D721Med (cell line): Measurements from ENCODE around the gene RLF.

ENCODE experiments used
- DNase-seq: peaks from one replicate; pipeline ENCODE4 v3.0.0; 2011; ENCODE audit warnings: low spot score; ENCODE audit not compliant: insufficient read length
- FAIRE-seq: peaks from 2 replicates; lab custom pipeline; 2011; peaks lifted over from hg19 to GRCh38; lab: Jason Lieb, UNC
- TF ChIP-seq, protein P1 (sequence below): IDR thresholded peaks from 2 replicates; pipeline ENCODE4 v1.5.1; 2012; ENCODE audit warnings: mild to moderate bottlenecking, control low read depth; ENCODE audit not compliant: insufficient read depth; ENCODE audit errors: missing control alignments

RLF gene

DNA sequence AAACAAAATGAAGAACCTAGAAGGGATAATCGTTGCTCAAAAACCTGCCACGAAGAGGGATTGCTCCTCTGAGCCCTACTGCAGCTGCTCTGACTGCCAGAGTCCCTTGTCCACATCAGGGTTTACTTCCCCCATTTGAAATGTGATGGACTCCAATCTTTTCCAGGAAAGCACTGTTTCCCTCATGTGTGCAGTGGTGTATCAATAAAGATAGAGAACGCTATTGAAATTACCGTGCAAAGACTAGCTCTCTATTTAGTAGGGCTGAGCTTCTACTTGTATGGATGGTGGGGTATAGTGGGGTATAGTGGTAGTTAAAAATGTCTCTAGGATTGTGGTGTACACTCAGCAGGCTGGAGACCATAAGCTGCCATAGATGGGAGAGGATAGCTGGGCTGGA is 90.3 kb downstream of the RLF start:
- no peak for DNase-seq
- no peak for FAIRE-seq
- TF ChIP-seq, protein P1, sequence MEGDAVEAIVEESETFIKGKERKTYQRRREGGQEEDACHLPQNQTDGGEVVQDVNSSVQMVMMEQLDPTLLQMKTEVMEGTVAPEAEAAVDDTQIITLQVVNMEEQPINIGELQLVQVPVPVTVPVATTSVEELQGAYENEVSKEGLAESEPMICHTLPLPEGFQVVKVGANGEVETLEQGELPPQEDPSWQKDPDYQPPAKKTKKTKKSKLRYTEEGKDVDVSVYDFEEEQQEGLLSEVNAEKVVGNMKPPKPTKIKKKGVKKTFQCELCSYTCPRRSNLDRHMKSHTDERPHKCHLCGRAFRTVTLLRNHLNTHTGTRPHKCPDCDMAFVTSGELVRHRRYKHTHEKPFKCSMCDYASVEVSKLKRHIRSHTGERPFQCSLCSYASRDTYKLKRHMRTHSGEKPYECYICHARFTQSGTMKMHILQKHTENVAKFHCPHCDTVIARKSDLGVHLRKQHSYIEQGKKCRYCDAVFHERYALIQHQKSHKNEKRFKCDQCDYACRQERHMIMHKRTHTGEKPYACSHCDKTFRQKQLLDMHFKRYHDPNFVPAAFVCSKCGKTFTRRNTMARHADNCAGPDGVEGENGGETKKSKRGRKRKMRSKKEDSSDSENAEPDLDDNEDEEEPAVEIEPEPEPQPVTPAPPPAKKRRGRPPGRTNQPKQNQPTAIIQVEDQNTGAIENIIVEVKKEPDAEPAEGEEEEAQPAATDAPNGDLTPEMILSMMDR: no peak

DNA sequence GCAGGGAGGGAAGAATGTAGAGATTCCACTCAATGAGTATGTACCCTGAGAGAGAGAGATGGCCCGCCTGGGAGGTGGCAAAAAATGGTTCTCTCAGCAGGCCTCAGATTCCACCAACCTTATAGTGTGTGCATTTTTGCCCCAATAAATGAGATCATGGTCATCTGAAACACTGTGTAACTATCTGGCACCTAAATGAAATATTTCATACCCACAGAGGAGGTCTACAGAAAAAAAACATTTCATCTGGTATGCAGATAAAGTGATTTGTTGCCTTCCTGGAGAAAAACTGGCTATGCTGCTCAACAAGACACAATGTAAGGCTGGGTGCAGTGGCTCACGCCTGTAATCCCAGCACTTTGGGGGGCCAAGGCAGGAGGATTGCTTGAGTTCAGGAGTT is 91.4 kb downstream of the RLF start:
- TF ChIP-seq, protein P1: no peak
- FAIRE-seq (no peak), DNase-seq (no peak)

DNA sequence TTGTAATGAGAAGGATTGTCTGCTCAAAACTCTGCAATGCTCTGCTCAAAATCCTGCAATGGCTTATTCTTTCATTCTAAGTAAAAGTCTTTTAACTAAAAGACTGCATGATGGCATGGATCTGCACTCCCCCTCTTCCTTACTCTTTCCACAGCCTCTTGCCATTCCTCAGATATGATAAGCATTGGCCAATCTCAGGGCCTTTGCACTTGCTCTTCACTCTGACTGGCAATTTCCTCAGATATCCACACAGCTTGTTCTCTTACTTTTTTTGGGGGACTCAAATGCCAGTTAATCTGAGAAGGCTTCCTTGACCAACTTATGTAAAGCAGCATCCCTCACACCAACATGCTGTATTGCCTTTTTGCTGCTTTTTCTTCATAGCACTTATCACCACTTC is 94.0 kb downstream of the RLF start:
- FAIRE-seq: no peak
- DNase-seq: no peak

DNA sequence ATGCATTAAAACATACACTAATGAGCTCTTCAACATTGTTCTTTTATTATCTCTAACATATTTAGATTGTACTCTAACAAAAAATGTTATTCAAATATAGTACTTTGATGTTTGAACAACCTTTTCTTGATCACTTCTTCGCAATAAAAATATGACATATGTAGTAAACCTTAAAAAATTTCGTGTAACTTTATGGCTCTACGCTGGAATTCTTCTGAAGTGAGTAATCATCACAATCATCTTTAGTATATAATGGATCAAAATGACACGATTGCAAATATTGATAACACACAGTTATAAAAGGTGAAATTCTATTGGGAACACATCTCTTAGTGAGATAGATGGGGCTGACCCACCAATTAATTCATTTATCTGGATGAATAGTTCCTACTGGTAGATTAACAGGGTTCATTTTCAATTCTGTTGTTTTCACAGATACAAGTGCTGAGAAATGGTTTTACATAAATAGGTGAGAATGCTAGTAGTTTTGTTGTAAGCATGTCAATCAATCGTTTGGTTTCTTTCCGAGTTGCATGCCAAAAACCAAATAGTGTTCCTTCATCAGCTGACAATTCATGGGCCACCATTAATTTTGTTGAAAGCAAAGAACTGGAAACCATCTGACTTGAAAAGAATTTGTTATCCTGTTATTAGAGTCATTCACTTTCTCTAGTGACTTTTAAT is 95.4 kb downstream of the RLF start:
- DNase-seq (no peak), FAIRE-seq (no peak)
- TF ChIP-seq, protein P1: no peak

More for the DNA sequence above, 94.0 kb downstream of the RLF start:
- TF ChIP-seq, protein P1: no peak

DNA sequence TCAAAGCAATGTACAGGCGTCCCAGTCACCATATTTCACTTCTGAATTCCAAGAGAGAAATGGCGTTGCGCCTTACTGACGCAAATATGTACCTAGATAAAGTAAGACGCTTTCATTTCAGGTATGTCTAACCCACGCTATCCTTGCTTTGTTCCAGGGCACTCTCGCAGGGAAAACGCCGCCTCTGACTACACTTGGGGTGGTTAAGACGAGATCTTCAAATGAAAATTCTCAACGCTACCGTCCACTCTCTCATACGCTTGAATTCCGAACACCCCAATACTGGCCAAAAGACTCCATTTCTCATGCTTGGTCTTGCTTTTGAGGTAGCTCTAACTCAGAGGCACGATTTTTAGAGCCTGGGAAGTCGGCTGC is 96.1 kb downstream of the RLF start:
- TF ChIP-seq, protein P1: no peak
- DNase-seq (no peak), FAIRE-seq (no peak)

DNA sequence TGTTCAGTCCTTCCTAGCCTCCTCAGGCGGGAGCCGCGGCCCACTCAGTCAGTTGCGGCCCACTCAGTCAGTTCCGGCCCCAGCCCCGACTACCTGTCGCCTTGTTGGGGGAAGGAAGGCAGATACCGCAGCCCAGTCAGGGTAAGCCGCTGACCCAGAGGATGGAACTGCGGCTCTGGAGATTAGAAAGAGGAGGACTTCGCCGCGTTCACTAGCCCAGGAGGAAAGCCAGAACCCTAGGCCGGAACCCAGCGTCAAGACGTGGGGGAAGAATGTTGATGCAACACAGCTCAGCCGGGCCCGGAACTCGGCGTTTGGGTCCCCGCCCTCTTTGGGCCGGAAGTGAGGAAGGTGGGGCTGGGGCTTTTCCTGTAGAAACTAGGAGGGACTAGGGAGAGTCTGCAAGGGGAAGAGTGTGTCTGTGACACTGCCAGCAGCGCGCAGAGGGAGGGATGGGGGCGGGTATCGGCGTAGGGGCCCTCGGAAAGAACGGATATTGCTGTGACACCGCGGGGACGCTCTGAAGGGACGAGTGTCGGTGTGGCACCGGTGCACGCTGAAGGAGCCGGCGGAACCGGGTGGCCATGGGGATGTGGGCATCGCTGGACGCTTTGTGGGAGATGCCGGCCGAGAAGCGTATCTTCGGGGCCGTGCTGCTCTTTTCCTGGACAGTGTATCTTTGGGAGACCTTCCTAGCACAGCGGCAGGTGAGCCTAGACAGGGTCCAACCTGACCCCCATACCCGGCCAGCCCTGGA is 96.7 kb downstream of the RLF start, which contains the start of gene ZMPSTE24:
ZMPSTE24 (plus strand) TSS at position 549 of the 757 bp plus-strand sequence; CDS start at position 585, 36 bp downstream.
- DNase-seq: peak; percentile 47
- TF ChIP-seq, protein P1: no peak
- no peak for FAIRE-seq

DNA sequence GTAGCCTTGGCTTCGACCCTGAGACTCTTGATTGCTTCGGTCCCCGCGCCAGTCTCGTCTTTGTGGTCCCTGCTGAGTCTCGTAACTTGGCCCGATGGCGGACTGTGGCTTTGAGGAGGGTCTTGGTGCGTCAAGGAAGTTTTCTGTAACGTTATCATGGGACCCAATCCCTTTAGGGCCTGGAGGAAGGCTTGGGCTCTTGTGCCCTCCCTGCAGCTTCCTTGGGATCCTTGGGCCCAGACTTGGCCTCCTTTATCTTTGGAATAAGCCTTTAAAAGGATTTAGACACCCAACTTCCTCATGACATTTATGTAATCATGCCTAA is 97.2 kb downstream of the RLF start:
- FAIRE-seq (no peak), DNase-seq (no peak)
- TF ChIP-seq, protein P1: no peak
